Eye (tissue), 1 donor: ENCODE measurements around the gene IPO13.
A peak's percentile ranks its signal among the peaks of the same experiment; 100 is the strongest.

Experiments used
- DNase-seq: peaks from one replicate; pipeline ENCODE4 v3.0.0-alpha.2; 2015

Gene IPO13

DNA sequence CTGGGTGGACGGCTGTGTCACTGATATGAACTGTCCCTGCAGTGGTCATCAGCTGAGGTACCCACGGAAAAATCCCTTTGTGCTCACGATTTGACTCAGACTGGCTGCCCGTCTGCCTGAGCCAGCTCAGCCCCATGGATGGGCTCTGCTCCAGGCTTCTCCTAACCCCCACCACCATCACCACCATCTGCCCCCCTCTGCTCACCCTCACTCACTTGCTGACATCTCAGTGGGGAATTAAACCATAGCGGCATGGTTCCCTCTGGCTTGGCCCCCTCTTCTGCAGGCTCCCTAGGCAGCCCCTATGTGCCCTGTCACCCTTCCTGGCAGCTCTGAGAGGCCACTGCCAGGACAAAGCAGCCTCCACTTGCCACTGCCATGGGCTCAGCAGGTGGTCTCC lies 67.2 kb downstream of the IPO13 start:
- DNase-seq, result no peak

DNA sequence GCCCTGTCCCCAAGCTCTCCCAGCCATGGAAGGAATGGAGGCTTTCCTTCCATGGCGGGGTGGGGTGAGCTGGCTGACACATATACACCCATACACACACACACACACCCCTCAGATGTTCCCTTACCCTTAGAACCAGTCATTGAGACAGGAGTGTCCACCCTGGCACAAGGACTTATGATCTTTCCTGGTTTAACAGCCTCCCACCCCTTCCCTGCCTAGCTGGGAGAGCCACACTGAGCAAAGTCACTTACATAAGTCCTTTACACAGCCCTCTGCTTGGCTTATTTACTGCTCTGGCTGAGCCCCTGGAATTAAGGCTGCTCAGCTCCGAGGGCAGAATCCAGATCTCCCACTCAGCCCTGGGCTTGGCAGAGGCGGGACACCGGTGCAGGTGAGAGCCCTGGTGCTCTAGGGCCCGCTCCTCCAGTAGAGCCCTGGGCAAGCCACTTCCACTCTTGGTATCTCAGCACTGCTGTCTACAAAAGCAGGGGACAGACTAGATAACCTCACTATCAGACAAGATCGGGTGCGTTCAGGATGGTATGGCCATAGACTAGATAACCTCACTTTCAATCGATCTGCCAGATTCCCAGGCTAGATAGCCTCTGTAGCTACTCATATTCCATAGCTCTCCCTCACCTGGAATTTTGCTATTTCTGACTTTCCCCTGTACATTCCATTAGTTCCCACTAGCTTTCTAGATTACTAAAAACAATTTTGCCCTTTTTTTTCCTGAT lies 67.8 kb downstream of the IPO13 start:
- DNase-seq, result no peak

DNA sequence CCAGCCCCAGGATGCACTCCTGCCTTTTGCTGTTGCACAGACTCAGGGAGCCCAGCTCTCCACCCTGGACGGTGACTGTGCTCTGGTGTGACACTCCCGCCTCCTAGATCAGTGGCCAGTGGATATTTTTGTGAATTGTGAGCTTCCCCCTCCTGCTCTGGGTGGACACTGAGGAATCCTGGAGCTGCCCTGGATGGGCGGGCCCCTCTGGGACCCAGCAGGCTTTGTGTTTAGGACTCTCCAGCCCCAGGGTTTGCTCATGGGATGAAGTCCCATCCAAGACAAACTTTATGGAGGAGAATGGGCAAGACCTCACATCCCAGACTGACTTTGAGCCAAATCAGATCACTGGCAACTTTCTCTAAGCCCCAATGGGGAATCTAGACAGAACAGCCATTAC lies 68.5 kb downstream of the IPO13 start:
- DNase-seq, result no peak

DNA sequence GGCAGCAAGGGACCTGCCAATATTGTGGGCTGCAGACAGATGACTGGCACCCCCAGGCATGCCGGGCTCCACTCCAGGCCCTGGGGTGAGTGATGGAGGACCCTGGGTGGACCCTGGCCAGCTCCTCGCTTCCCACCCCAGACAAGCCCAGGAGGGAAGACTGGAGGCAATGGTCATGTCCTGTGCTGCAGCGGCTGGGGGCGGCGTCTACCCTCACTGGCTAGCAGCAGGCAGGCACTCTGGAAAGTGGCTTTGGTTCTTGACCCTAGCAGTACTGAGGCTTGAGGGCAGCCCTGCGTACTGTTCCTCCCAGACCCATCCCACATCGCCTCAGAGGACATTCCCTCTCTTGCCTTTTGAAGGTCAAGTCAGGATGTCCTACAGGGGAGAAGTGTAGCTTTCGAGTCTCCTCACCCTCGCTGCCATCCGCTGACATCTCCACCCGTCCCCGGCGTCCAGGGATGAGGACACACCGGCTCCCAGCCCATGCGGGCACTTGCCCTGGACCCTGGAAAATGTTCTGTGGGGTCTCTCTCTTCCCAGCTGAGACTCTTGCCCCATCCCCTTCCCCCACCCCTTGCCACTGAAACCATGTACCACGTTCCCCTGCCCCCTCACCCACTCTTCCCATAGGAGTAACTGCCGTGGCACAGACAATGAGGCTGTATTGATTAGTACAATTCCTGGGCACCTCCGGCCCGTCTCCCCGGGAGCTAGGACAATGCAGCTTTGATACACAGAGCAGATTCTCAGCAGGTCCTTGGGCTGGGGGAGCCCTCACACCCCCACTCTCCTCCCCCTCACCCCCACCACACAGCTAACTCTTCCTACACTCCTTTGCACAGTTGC lies 69.5 kb downstream of the IPO13 start:
- DNase-seq, result no peak

DNA sequence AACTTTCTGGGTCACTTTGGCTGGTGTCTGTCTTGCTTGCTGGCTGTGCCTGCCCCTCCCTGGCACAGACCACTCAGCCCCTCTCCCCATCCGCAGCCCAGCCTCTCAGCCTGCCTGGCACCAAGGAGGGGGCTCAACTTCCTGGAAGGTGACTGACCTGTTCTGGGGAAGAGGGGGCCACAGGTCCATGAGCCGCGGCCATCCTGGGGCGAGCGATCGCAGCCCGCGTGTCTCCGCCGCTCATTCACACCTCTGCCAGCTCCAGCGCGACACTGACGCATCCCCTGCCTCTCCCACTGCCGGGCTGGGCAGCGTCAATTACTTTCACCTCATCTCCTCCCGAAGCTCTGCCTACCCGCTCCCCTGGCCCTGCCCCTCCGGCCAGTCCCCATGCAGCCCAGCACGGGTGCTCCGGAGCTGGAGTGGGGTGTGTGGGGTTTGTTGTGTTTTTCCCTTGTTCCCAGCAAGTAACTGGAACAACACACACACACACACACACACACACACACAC lies 70.2 kb downstream of the IPO13 start:
- DNase-seq, result peak; percentile 75
